HG03558 (cell line): ENCODE results near the gene DUSP11.
"Not testable (repeated sequence)": the region's sequence is repeated elsewhere in the genome, so short reads cannot be mapped to it uniquely, and the experiment has no call there.

ENCODE experiments used
- ATAC-seq: cut with Tn5 transposase; IDR thresholded peaks from one replicate; pipeline ENCODE4 v1.9.1; 2021; ENCODE audit warnings: moderate number of reproducible peaks; ENCODE audit not compliant: unreplicated experiment; ENCODE audit errors: extremely low read depth

DUSP11 gene

GRCh38 chr2:73776869-73777519 is 2.9 kb downstream of the DUSP11 start:
- no peak for ATAC-seq

- ATAC-seq, result no peak
Observed at GRCh38 chr2:73776381-73776780, 3.5 kb downstream of the DUSP11 start.

- no peak for ATAC-seq
Observed at GRCh38 chr2:73772819-73773218, 7.1 kb downstream of the DUSP11 start.

GRCh38 chr2:73770725-73771124 is 9.2 kb downstream of the DUSP11 start:
- no peak for ATAC-seq

DNA sequence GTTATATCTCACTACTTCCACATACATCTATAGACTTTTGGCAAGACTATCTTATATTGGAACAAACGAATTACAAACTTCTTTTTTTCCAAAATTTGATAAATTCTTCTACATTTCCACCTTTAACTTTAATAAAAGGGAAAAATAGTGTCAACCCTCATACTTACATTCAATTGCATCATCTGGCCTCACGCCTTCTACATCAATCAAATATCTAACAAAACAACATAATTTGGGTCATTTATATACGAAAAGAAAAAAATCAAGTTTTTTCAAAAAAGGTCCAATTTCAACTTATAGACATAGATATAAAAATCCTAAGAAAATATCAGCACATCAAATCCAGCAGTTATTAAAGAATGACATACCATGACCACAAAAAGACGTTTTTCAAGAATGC is 12.9 kb downstream of the DUSP11 start:
- ATAC-seq, result no peak

- ATAC-seq, result no peak
Observed at GRCh38 chr2:73766349-73766748, 13.6 kb downstream of the DUSP11 start.

- ATAC-seq, result no peak
Observed at GRCh38 chr2:73764945-73765344, 15.0 kb downstream of the DUSP11 start.

- ATAC-seq, result no peak
Observed at GRCh38 chr2:73762571-73762970, 17.3 kb downstream of the DUSP11 start.

DNA sequence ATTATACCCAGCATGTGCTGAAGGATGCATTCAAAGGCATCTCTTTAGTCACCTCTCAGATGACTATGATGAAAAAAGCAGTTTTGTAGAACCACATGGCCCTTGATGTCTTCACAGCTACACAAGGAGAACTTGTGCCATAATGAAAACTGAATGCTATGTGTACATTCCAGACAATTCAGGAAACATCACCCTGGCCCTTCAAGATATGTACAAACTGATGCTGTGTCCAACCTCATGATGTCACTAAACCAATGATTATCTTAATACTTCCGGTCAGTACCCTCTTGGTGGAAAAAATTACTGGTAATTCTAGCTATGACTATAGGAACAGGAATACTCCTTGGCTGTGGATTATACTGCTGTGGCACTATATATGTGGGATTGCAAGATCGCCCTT is 20.0 kb downstream of the DUSP11 start:
- ATAC-seq, result no peak

DNA sequence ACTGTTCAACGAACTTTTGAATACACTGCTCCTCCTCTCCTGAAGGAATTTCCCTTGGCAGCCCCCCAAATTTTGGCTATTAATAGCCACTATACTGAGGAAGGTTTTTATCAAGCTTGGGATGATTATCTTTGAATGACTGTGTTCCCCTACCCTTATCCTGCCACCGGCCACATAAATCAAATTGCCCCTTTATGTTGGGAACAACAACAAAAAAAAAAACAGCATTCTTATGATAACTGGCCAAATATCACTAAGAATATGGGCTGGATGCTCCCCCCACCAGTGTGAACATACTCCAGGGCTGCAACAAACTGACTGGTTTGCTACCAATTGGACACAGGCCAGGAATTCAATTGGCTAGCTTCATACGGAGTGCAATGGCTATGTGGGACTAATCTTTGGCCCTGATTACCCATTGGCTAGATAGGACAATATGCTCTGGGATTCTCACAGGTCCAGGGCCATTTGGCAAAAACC is 20.6 kb downstream of the DUSP11 start:
- no peak for ATAC-seq

DNA sequence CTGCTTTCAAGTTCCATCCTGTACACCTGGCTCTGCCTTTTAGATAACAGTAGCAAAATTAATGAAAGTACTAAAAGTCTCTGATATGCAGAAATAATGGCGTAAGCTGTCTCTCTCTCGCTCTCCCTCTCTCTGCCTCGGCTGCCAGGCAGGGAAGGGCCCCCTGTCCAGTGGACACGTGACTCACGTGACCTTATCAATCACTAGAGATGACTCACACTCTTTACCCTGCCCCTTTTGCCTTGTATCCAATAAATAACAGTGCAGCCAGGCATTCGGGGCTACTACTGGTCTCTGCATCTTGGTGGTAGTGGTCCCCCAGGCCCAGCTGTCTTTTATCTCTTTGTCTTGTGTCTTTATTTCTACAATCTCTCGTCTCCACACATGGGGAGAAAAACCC is 25.6 kb downstream of the DUSP11 start:
- ATAC-seq, result not testable (repeated sequence)

- no peak for ATAC-seq
Observed at GRCh38 chr2:73749314-73749713, 30.6 kb downstream of the DUSP11 start.

DNA sequence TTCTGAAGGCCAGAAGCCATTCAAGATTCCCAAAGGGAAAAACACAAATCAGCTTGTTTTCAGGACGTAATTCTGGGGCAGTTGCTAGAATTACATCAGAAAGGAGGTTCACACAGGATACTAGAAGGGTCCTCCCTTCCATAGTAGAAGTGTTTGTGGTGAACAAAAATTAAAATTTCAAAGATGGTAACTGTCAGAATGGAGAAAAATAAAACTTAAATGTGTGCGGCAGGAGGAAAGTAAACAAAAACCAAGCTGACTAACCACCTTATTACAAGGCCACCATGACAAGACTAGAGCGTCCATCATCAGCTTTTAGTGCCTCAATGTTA is 33.1 kb downstream of the DUSP11 start:
- ATAC-seq, result no peak

DNA sequence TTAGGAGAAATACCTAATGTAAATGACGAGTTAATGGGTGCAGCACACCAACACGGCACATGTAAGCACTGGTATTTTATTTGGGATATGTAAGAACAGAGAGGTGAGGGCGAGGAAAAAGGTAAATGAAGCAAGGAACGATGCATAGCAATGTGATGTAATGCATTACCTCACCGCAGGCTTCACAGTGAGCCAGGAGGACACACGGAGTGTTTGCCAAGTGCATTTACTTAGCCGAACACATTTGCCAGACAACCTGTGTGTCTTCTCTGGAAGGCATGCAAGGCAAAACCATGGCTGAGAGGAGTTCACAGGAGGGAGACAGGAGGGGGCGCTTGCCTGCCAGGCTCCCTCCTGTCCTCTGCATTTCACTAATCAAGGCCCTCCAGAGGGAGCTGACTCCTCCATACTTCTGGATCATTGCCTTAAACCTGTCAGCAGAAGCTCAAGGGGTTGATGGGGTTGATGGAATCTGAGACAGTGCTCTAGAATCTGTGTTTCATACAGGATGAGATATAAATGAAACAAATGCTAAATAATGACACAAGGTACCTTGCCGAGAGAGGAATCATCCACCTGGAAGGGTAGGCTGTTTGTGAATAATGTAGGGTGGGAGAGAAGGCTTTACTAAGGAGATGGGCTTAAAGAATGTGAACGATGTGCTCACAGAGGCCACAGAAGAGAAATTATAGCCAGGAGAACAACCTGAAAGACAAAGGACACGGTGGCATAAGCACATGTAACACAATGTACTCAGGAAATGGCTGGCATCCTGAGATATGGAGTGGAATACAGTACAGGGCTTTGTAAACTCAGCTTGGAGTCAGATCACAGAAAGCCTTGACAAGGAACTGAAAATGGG is 33.7 kb downstream of the DUSP11 start:
- ATAC-seq, result no peak

DNA sequence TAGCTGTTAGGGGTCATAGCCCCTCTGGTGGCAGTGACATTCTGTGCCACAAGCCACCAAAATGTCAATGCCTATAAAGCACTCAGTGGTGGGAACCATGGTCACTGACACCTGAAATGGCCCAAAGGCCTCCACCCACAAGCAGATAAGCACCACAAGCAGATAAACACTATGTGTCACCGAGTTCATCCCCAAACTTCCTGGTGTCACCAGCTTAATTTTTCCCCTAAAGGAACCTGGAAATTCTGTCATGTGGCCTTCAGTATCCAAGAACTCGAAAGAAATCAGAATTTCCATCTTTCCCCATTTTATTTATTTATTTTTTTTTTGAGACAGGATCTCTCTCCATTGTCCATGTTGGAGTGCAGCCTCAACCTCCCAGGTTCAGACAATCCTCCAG is 39.1 kb downstream of the DUSP11 start:
- ATAC-seq, result no peak

GRCh38 chr2:73739101-73739500 is 40.8 kb downstream of the DUSP11 start:
- no peak for ATAC-seq

- peak; percentile 92 for ATAC-seq
Observed at GRCh38 chr2:73736855-73737779, 42.8 kb downstream of the DUSP11 start, which contains the start of gene TPRKB. TSS of gene TPRKB (minus strand) at chr2:73737345. CDS start at chr2:73734569, 2,776 bp downstream.

GRCh38 chr2:73736378-73736777 is 43.5 kb downstream of the DUSP11 start:
- no peak for ATAC-seq

DNA sequence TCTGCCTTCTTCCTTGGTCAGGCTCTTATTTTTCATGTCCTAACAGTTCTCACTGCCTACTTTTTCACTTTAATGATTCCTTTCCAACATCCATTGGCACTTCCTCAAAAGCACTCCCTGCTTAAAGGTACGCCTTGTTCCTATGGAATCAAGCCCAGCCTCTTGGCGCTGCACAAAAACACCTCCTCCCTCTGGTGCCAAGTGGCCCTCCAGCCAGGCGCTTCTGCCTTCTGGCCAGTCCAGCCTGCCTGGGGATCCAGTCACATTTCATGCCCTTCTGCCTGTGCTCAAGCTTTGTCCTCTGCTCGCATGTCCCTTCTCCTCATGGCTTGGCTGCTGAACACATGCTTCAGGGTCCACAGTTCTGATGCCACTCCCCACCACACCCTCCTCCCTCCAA is 49.1 kb downstream of the DUSP11 start:
- no peak for ATAC-seq

DNA sequence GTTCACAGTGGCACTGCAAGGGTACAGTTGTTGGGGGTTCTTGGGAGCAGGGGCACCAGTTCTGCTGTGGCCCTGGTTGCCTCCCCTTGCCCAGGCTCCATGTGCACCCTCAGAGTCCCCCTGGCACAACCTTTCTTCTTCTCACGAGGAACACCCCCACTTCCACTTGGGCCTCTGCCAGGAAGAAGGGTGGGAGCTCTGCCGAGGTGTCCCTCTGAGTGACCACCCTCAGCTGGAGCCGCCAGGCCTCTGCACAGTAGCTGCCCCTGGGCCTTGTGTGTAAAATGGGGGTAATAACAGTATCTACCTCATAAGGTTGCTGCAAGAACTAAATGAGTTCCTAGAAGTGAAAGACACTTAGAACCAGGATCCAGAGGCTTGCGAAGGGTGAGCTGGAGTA is 51.2 kb downstream of the DUSP11 start:
- ATAC-seq, result no peak

- ATAC-seq, result no peak
Observed at GRCh38 chr2:73728043-73728442, 51.9 kb downstream of the DUSP11 start.
